ENCODE data around the gene WFIKKN2.

DNA sequence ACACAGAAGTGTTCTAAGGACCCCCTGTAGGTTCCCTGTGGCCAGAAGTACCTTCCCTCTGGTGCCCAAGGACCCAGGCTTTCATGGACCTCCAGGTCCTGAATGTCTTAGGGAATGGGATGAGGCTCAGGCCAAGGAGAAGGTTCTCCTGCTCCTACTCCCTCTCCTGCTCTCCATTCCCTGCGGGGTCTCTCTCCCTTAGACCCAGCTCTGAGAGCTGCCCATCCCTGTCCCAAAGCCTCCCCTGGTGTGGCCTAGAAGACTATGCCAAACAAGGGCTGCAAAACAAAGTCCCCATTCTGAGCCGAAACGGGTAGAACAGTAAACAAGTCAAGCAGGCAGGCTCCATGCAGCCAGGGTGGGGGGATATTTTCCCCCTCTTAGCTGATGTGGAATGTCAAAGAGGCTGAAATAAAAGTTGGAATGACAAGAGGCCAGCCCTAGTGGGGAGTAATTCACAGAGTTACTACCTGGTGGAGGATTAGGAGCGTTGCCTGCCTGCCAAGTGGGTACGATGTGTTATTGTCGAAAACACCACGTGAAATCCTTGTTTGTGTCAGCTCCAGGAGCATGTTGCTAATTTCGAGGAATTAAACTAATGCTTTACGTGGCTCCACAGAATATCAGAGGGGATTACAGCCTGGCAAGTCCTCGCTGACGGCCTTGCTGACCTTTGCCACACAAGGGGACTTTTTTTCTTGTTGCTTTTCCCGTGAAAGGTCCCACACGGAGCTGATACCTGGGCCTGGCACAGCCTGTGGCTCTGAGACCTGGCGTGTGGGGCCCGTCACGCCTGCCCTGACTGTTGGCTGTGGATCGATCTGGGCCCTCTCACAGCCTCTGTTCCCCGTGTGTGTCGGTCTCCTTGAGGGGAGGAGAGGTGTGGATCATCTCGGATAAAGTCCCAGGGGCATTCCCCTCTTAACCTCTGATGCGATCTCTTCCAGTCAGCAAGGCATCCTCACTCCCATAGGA lies 2.9 kb downstream of the WFIKKN2 start:
- TF ChIP-seq, protein P1, sequence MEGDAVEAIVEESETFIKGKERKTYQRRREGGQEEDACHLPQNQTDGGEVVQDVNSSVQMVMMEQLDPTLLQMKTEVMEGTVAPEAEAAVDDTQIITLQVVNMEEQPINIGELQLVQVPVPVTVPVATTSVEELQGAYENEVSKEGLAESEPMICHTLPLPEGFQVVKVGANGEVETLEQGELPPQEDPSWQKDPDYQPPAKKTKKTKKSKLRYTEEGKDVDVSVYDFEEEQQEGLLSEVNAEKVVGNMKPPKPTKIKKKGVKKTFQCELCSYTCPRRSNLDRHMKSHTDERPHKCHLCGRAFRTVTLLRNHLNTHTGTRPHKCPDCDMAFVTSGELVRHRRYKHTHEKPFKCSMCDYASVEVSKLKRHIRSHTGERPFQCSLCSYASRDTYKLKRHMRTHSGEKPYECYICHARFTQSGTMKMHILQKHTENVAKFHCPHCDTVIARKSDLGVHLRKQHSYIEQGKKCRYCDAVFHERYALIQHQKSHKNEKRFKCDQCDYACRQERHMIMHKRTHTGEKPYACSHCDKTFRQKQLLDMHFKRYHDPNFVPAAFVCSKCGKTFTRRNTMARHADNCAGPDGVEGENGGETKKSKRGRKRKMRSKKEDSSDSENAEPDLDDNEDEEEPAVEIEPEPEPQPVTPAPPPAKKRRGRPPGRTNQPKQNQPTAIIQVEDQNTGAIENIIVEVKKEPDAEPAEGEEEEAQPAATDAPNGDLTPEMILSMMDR (IDR thresholded peaks at IDR 0.05) = no peak
- TF ChIP-seq POLR2A (IDR thresholded peaks at IDR 0.05) = no peak

Data from uterus (tissue), 2 donors.